GM18499 (cell line): ENCODE data around the gene LTK.

Experiments used
- ATAC-seq: cut with Tn5 transposase; IDR thresholded peaks from one replicate; pipeline ENCODE4 v1.9.1; 2021; ENCODE audit warnings: moderate number of reproducible peaks; ENCODE audit not compliant: insufficient read depth, unreplicated experiment

Gene LTK

GRCh38 chr15:41535544-41535943 lies 21.9 kb upstream of the LTK start:
- ATAC-seq, result no peak

- ATAC-seq, result no peak
Measured at GRCh38 chr15:41530363-41530956, 16.8 kb upstream of the LTK start.

GRCh38 chr15:41523097-41523496 lies 9.5 kb upstream of the LTK start:
- ATAC-seq, result no peak

GRCh38 chr15:41521614-41522013 lies 8.0 kb upstream of the LTK start:
- ATAC-seq, result no peak

- no peak for ATAC-seq
Measured at GRCh38 chr15:41520636-41521035, 7.0 kb upstream of the LTK start.

- ATAC-seq, result no peak
Measured at GRCh38 chr15:41517895-41518449, 4.3 kb upstream of the LTK start.

GRCh38 chr15:41512940-41513505 lies 604 bp downstream of the LTK start:
- ATAC-seq, result no peak

- no peak for ATAC-seq
Measured at GRCh38 chr15:41512512-41512939, 1.1 kb downstream of the LTK start.

GRCh38 chr15:41511899-41512369 lies 1.7 kb downstream of the LTK start:
- no peak for ATAC-seq

GRCh38 chr15:41511331-41511898 lies 2.2 kb downstream of the LTK start:
- no peak for ATAC-seq

- ATAC-seq, result no peak
Measured at GRCh38 chr15:41510728-41511127, 2.9 kb downstream of the LTK start.

- no peak for ATAC-seq
Measured at GRCh38 chr15:41507820-41508290, 5.8 kb downstream of the LTK start.

- ATAC-seq, result no peak
Measured at GRCh38 chr15:41506796-41507341, 6.8 kb downstream of the LTK start.

- no peak for ATAC-seq
Measured at GRCh38 chr15:41505776-41506175, 7.9 kb downstream of the LTK start.

- no peak for ATAC-seq
Measured at GRCh38 chr15:41504751-41505492, 8.7 kb downstream of the LTK start.

- no peak for ATAC-seq
Measured at GRCh38 chr15:41503669-41504010, 10.0 kb downstream of the LTK start.

GRCh38 chr15:41502795-41503668 lies 10.6 kb downstream of the LTK start:
- ATAC-seq, result no peak

- no peak for ATAC-seq
Measured at GRCh38 chr15:41501931-41502794, 11.5 kb downstream of the LTK start.
